HG03280 (cell line): Measurements from ENCODE around the gene COX7A1.
"Not testable (repeated sequence)": the region's sequence is repeated elsewhere in the genome, so short reads cannot be mapped to it uniquely, and the experiment has no call there.

Experiments used
- ATAC-seq: cut with Tn5 transposase; IDR thresholded peaks from one replicate; pipeline ENCODE4 v1.9.1; 2021; ENCODE audit warnings: mild to moderate bottlenecking, moderate library complexity; ENCODE audit not compliant: unreplicated experiment

The COX7A1 gene

GRCh38 chr19:36152352-36153091 lies at the start of gene COX7A1:
Gene COX7A1, minus strand, starts transcription at chr19:36152447. Its CDS starts 40 bp downstream, at chr19:36152407.
- no peak for ATAC-seq

- no peak for ATAC-seq
Observed at GRCh38 chr19:36201684-36202083, 49.4 kb upstream of the COX7A1 start.

GRCh38 chr19:36198119-36198518 lies 45.9 kb upstream of the COX7A1 start:
- ATAC-seq: no peak

- no peak for ATAC-seq
Observed at GRCh38 chr19:36196249-36196648, 44.0 kb upstream of the COX7A1 start.

- not testable (repeated sequence) for ATAC-seq
Observed at GRCh38 chr19:36186722-36187121, 34.5 kb upstream of the COX7A1 start.

GRCh38 chr19:36183245-36183628 lies 31.0 kb upstream of the COX7A1 start:
- no peak for ATAC-seq

GRCh38 chr19:36182612-36183244 lies 30.5 kb upstream of the COX7A1 start:
- ATAC-seq: no peak

GRCh38 chr19:36179077-36179476 lies 26.8 kb upstream of the COX7A1 start:
- ATAC-seq: not testable (repeated sequence)

- not testable (repeated sequence) for ATAC-seq
Observed at GRCh38 chr19:36173846-36174245, 21.6 kb upstream of the COX7A1 start.

GRCh38 chr19:36172852-36173251 lies 20.6 kb upstream of the COX7A1 start:
- ATAC-seq: no peak

GRCh38 chr19:36169084-36169760 lies 17.0 kb upstream of the COX7A1 start:
- no peak for ATAC-seq

- ATAC-seq: no peak
Observed at GRCh38 chr19:36163813-36164212, 11.6 kb upstream of the COX7A1 start.

GRCh38 chr19:36160821-36161596 lies 8.8 kb upstream of the COX7A1 start:
- no peak for ATAC-seq

- ATAC-seq: no peak
Observed at GRCh38 chr19:36153126-36153525, 879 bp upstream of the COX7A1 start.

- ATAC-seq: no peak
Observed at GRCh38 chr19:36152019-36152351, 262 bp downstream of the COX7A1 start.

- ATAC-seq: no peak
Observed at GRCh38 chr19:36151144-36152018, 866 bp downstream of the COX7A1 start.

GRCh38 chr19:36150586-36150985 lies 1.7 kb downstream of the COX7A1 start:
- ATAC-seq: no peak

- no peak for ATAC-seq
Observed at GRCh38 chr19:36149673-36150406, 2.4 kb downstream of the COX7A1 start.

GRCh38 chr19:36144624-36145023 lies 7.6 kb downstream of the COX7A1 start:
- ATAC-seq: no peak

GRCh38 chr19:36142496-36142895 lies 9.8 kb downstream of the COX7A1 start:
- no peak for ATAC-seq
